SK-N-MC (cell line): ENCODE results near the gene THOP1.

Experiments
- EZH2 ChIP-seq: fragments of 200-600 bp; sonication (generic); IDR thresholded peaks from one replicate; pipeline ENCODE4 v1.6.1; 2017; ENCODE audit warnings: antibody characterized with exemption
- FOXP2 ChIP-seq: optimal IDR thresholded peaks from 2 replicates; pipeline ENCODE3; 2011; ENCODE audit warnings: mild to moderate bottlenecking, moderate library complexity; ENCODE audit not compliant: insufficient read depth; ENCODE audit errors: extremely low read length, control extremely low read depth
- POLR2AphosphoS5 ChIP-seq: IDR thresholded peaks from 2 replicates; pipeline ENCODE4 v1.6.1; 2012; ENCODE audit warnings: mild to moderate bottlenecking, low read depth, low read length, borderline replicate concordance

DNA sequence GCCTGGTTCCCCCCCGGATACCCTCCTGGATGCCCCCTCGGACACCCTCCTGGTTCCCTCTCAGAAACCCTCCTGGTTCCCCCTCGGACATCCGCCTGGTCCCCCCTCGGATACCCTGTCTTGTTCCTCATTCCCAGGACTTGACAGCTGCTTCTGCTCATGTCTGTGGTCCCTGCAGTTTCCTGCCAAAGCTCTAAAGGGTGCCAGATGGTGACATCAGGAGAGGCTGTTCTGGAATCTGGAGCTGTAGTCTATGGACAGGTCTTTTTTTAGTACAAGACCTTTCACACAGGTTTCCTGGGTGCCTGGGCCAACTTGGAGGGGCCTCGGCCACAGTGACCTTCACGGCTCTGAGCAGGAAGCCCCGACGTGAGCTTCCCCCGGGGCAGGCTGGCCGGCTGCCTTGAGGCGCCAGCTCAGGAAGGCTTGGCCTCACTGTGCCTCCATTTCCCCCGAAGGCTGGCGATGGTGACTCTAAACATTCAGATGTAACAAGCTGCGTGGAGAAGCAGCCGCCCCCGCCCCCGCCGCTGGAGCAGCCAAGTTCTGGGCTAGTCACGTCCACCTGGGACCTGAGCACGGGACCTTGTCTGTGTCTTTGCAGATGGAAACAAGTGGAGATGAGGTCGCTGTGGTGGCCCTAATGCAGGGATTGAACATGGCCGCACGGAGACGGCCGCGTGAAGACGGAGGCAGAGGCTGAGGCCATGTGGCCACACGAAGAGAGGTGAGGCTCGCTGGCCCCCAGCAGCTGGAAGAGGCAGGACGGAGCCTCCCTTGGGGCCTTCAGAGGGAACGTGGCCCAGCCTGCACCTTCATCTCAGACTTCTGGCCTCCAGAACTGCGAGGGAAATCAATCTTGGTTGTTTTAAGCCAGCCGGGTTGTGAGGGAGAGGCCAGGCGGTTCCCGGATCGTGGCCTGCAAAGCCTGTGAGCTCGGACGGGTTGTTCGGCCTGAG lies 15.0 kb upstream of the THOP1 start:
- TF ChIP-seq POLR2AphosphoS5 = no peak
- no peak for TF ChIP-seq EZH2
- TF ChIP-seq FOXP2 = no peak
